ENCODE measurements around the gene TMEM200B. TPM values are rescaled to one million over a fixed set of nuclear protein-coding genes. Genes with fewer than 3 reads are reported as not detected.

The TMEM200B gene
- 12.6 and 12.9 TPM in 2 replicates for total RNA-seq (2021)
- long read RNA-seq, partial matches to known transcripts: 0 of 4 reads
- long read RNA-seq, other reads (novel, unspliced or antisense): 4 of 4 reads

GRCh38 chr1:29123887-29124365 is at the start of gene TMEM200B:
Gene TMEM200B, minus strand, starts transcription at chr1:29123903. Its CDS starts 2,075 bp downstream, at chr1:29121828.
- Histone ChIP-seq H3K18ac (ENCODE audit: insufficient read length, low read depth, low read length) (peak within 1 kb of the TSS; percentile 32), H2BK5ac (ENCODE audit: insufficient read length, low read length) (no peak within 1 kb of the TSS), H3K14ac (ENCODE audit: insufficient read depth, low read length) (peak within 1 kb of the TSS; percentile 80), H3K4me2 (ENCODE audit: insufficient read depth, insufficient read length, low read length) (peak within 1 kb of the TSS; percentile 51), H3K23ac (ENCODE audit: insufficient read length, low read depth, low read length) (no peak within 1 kb of the TSS), H2AFZ (ENCODE audit: low read length) (no peak within 1 kb of the TSS), H3T11ph (ENCODE audit: low read length) (no peak within 1 kb of the TSS), H3K56ac (ENCODE audit: insufficient read length, low read depth, low read length) (no peak within 1 kb of the TSS), H4K5ac (ENCODE audit: insufficient read length, low read depth, low read length) (no peak within 1 kb of the TSS), H4K8ac (replicated peaks; ENCODE audit: insufficient read length, low read depth, low read length) (no peak within 1 kb of the TSS), H3K79me1 (ENCODE audit: insufficient read depth, low read depth, low read length, poor library complexity, severe bottlenecking) (no peaks in the 10 kb centered on the region), H2BK15ac (ENCODE audit: low read depth, low read length) (no peak within 1 kb of the TSS), H4K20me1 (ENCODE audit: control insufficient read depth, insufficient read depth, insufficient read length) (peaks cover 2% of the 10 kb centered on the region), H2BK12ac (ENCODE audit: insufficient read length, low read depth, low read length) (no peak within 1 kb of the TSS), H3K23me2 (ENCODE audit: insufficient read length, low read depth, low read length, poor library complexity, severe bottlenecking) (peaks cover 18% of the 10 kb centered on the region), H3K79me2 (ENCODE audit: insufficient read depth, low read length) (no peaks in the 10 kb centered on the region), H2BK20ac (ENCODE audit: low read depth, low read length, poor library complexity, severe bottlenecking) (no peak within 1 kb of the TSS), H2BK120ac (ENCODE audit: low read depth, low read length, poor library complexity, severe bottlenecking) (no peak within 1 kb of the TSS), H3K9ac (ENCODE audit: extremely low read depth, insufficient read length, low read length) (peak within 1 kb of the TSS; percentile 39), H3K27ac (ENCODE audit: insufficient read length, low read depth, low read length) (no peak within 1 kb of the TSS), H3K4me1 (ENCODE audit: insufficient read depth, low read length) (peaks cover 2% of the 10 kb centered on the region; the same call in 1 of the 2 replicates), H3K9me3 (ENCODE audit: control insufficient read depth, low read depth, low read length) (no peaks in the 10 kb centered on the region), H3K27me3 (ENCODE audit: insufficient read depth, low read length) (no peaks in the 10 kb centered on the region; the same call in 1 of the 2 replicates), H3K4ac (ENCODE audit: low read depth, low read length) (no peak within 1 kb of the TSS), H2AK5ac (ENCODE audit: insufficient read length, low read length) (no peak within 1 kb of the TSS), H4K91ac (ENCODE audit: insufficient read length, low read depth, low read length) (no peak within 1 kb of the TSS)
- TF ChIP-seq CTCF (conservative IDR thresholded peaks at IDR 0.05): no peak
- Mint-ChIP-seq H3K27ac (no peak within 1 kb of the TSS), H3K27me3 (ENCODE audit: low read depth) (peaks cover 31% of the 10 kb centered on the region), H3K4me3 (peak within 1 kb of the TSS; percentile 75 to 82), H3K36me3 (ENCODE audit: insufficient read depth in 1 of 3, low read depth in 3 of 3) (peaks cover 0 to 11% (median 4%) of the 10 kb centered on the region in 3 experiments; a peak in 6 of 7 replicates), H3K4me1 (peaks cover 9 to 10% of the 10 kb centered on the region in 2 experiments), H3K9me3 (no peaks in the 10 kb centered on the region)
- no CpG with 5 or more reads among the region's 46 CpGs for WGBS (ENCODE audit: extremely low coverage, insufficient read length, low lambda C conversion rate)
- DNase-seq: no peak
